Activated T-helper 17 cell treated with anti-CD3 and anti-CD28 coated beads, Interleukin-2, amount 50 U/mL, for 72 hours (primary cell): ENCODE data around the gene SPDEF. TPM values are rescaled to one million over a fixed set of nuclear protein-coding genes. Genes with fewer than 3 reads are reported as not detected.

Experiments used
- ATAC-seq: fragments of 150-1000 bp; cut with Tn5 transposase; replicated peaks from 2 replicates; pipeline ENCODE4 v1.10.0; 2021; ENCODE audit warnings: mild to moderate bottlenecking, moderate library complexity
- H3K27ac Mint-ChIP-seq: one replicate; pipeline ENCODE4 v1.8.0; 2022; ENCODE audit warnings: mixed read lengths
- H3K27me3 Mint-ChIP-seq: one replicate; pipeline ENCODE4 v1.8.0; 2022; ENCODE audit warnings: mixed read lengths
- H3K36me3 Mint-ChIP-seq: one replicate; pipeline ENCODE4 v1.8.0; 2022; ENCODE audit warnings: low read depth, mild to moderate bottlenecking, mixed read lengths
- H3K4me1 Mint-ChIP-seq: one replicate; pipeline ENCODE4 v1.8.0; 2022; ENCODE audit warnings: mixed read lengths
- H3K4me3 Mint-ChIP-seq: one replicate; pipeline ENCODE4 v1.8.0; 2022; ENCODE audit warnings: mild to moderate bottlenecking, mixed read lengths
- H3K9me3 Mint-ChIP-seq: one replicate; pipeline ENCODE4 v1.8.0; 2022; ENCODE audit warnings: mixed read lengths
- total RNA-seq, 2 donors: library from RNA; stranded (reverse); gene quantifications; one replicate each; pipeline ENCODE4 v1.2.3, GENCODE V29; 2022

The SPDEF gene
- total RNA-seq, 2 donors from 2014 or later = 0.26 TPM; not detected in 1

GRCh38 chr6:34575326-34575725 is 19.2 kb upstream of the SPDEF start:
- Mint-ChIP-seq H3K36me3 (no peaks in the 10 kb centered on the region), H3K4me3 (no peak overlapping the region), H3K9me3 (no peaks in the 10 kb centered on the region)

GRCh38 chr6:34574647-34575293 is 18.6 kb upstream of the SPDEF start:
- Mint-ChIP-seq H3K4me3 (no peak overlapping the region), H3K4me1 (peaks cover 10% of the 10 kb centered on the region), H3K27me3 (peaks cover 3% of the 10 kb centered on the region), H3K27ac (peak overlapping the region; percentile 17), H3K36me3 (no peaks in the 10 kb centered on the region), H3K9me3 (no peaks in the 10 kb centered on the region)
- ATAC-seq = no peak

More at GRCh38 chr6:34575326-34575725, 19.2 kb upstream of the SPDEF start:
- Mint-ChIP-seq H3K27ac (peak overlapping the region; percentile 17), H3K27me3 (peaks cover 3% of the 10 kb centered on the region), H3K4me1 (peaks cover 10% of the 10 kb centered on the region)
- no peak for ATAC-seq

GRCh38 chr6:34573567-34574183 is 17.5 kb upstream of the SPDEF start:
- H3K9me3 Mint-ChIP-seq = no peaks in the 10 kb centered on the region
- no peak for ATAC-seq
- H3K27ac Mint-ChIP-seq = no peak overlapping the region
- H3K4me1 Mint-ChIP-seq = peaks cover 10% of the 10 kb centered on the region
- H3K4me3 Mint-ChIP-seq = no peak overlapping the region
- H3K27me3 Mint-ChIP-seq = peaks cover 3% of the 10 kb centered on the region
- no peaks in the 10 kb centered on the region for H3K36me3 Mint-ChIP-seq

- H3K27ac Mint-ChIP-seq = no peak overlapping the region
- H3K4me1 Mint-ChIP-seq = peaks cover 10% of the 10 kb centered on the region
- no peaks in the 10 kb centered on the region for H3K9me3 Mint-ChIP-seq
- H3K36me3 Mint-ChIP-seq = no peaks in the 10 kb centered on the region
- H3K27me3 Mint-ChIP-seq = peaks cover 7% of the 10 kb centered on the region
- H3K4me3 Mint-ChIP-seq = no peak overlapping the region
- ATAC-seq = no peak
Observed at GRCh38 chr6:34572585-34572984, 16.5 kb upstream of the SPDEF start.

- peaks cover 10% of the 10 kb centered on the region for H3K4me1 Mint-ChIP-seq
- no peak overlapping the region for H3K4me3 Mint-ChIP-seq
- H3K9me3 Mint-ChIP-seq = no peaks in the 10 kb centered on the region
- H3K27ac Mint-ChIP-seq = no peak overlapping the region
- H3K27me3 Mint-ChIP-seq = peaks cover 7% of the 10 kb centered on the region
- no peaks in the 10 kb centered on the region for H3K36me3 Mint-ChIP-seq
- no peak for ATAC-seq
Observed at GRCh38 chr6:34572021-34572420, 15.9 kb upstream of the SPDEF start.

GRCh38 chr6:34571388-34571787 is 15.3 kb upstream of the SPDEF start:
- Mint-ChIP-seq H3K27ac (no peak overlapping the region), H3K36me3 (no peaks in the 10 kb centered on the region), H3K4me1 (peaks cover 8% of the 10 kb centered on the region), H3K4me3 (no peak overlapping the region), H3K27me3 (peaks cover 7% of the 10 kb centered on the region), H3K9me3 (no peaks in the 10 kb centered on the region)
- no peak for ATAC-seq

- Mint-ChIP-seq H3K27ac (peak overlapping the region; percentile 50), H3K9me3 (no peaks in the 10 kb centered on the region), H3K4me1 (peaks cover 4% of the 10 kb centered on the region), H3K36me3 (no peaks in the 10 kb centered on the region), H3K4me3 (no peak overlapping the region), H3K27me3 (peaks cover 7% of the 10 kb centered on the region)
- no peak for ATAC-seq
Observed at GRCh38 chr6:34570066-34570833, 14.1 kb upstream of the SPDEF start.

GRCh38 chr6:34569361-34569973 is 13.3 kb upstream of the SPDEF start:
- no peaks in the 10 kb centered on the region for H3K9me3 Mint-ChIP-seq
- H3K27me3 Mint-ChIP-seq = peaks cover 7% of the 10 kb centered on the region
- H3K27ac Mint-ChIP-seq = no peak overlapping the region
- H3K4me1 Mint-ChIP-seq = peaks cover 3% of the 10 kb centered on the region
- no peak overlapping the region for H3K4me3 Mint-ChIP-seq
- ATAC-seq = no peak
- no peaks in the 10 kb centered on the region for H3K36me3 Mint-ChIP-seq

- no peak overlapping the region for H3K4me3 Mint-ChIP-seq
- H3K27me3 Mint-ChIP-seq = peaks cover 7% of the 10 kb centered on the region
- H3K9me3 Mint-ChIP-seq = no peaks in the 10 kb centered on the region
- no peaks in the 10 kb centered on the region for H3K36me3 Mint-ChIP-seq
- H3K4me1 Mint-ChIP-seq = no peaks in the 10 kb centered on the region
- ATAC-seq = no peak
- H3K27ac Mint-ChIP-seq = no peak overlapping the region
Observed at GRCh38 chr6:34568341-34569201, 12.4 kb upstream of the SPDEF start.

GRCh38 chr6:34566830-34567546 is 10.9 kb upstream of the SPDEF start:
- Mint-ChIP-seq H3K27me3 (peaks cover 7% of the 10 kb centered on the region), H3K9me3 (no peaks in the 10 kb centered on the region), H3K4me3 (no peak overlapping the region), H3K4me1 (no peaks in the 10 kb centered on the region), H3K36me3 (no peaks in the 10 kb centered on the region), H3K27ac (no peak overlapping the region)
- ATAC-seq = no peak

GRCh38 chr6:34565722-34566137 is 9.6 kb upstream of the SPDEF start:
- H3K27ac Mint-ChIP-seq = no peak overlapping the region
- no peaks in the 10 kb centered on the region for H3K36me3 Mint-ChIP-seq
- H3K27me3 Mint-ChIP-seq = peaks cover 6% of the 10 kb centered on the region
- no peak overlapping the region for H3K4me3 Mint-ChIP-seq
- no peak for ATAC-seq
- H3K9me3 Mint-ChIP-seq = no peaks in the 10 kb centered on the region
- no peaks in the 10 kb centered on the region for H3K4me1 Mint-ChIP-seq

- ATAC-seq = no peak
- no peaks in the 10 kb centered on the region for H3K9me3 Mint-ChIP-seq
- peaks cover 4% of the 10 kb centered on the region for H3K27me3 Mint-ChIP-seq
- no peaks in the 10 kb centered on the region for H3K4me1 Mint-ChIP-seq
- no peak overlapping the region for H3K27ac Mint-ChIP-seq
- H3K4me3 Mint-ChIP-seq = no peak overlapping the region
- H3K36me3 Mint-ChIP-seq = no peaks in the 10 kb centered on the region
Observed at GRCh38 chr6:34564181-34564580, 8.1 kb upstream of the SPDEF start.

- Mint-ChIP-seq H3K36me3 (no peaks in the 10 kb centered on the region), H3K27me3 (peaks cover 4% of the 10 kb centered on the region), H3K4me3 (no peak overlapping the region), H3K9me3 (no peaks in the 10 kb centered on the region), H3K4me1 (no peaks in the 10 kb centered on the region), H3K27ac (no peak overlapping the region)
- ATAC-seq = no peak
Observed at GRCh38 chr6:34563513-34563870, 7.4 kb upstream of the SPDEF start.
